GM12878 (cell line): Measurements from ENCODE around the gene RTL9. TPM values are rescaled to one million over a fixed set of nuclear protein-coding genes. Genes with fewer than 3 reads are reported as not detected.

Experiments
- ATAC-seq: fragments of 200-7000 bp; cut with Tn5 transposase; 3 replicates; pipeline ENCODE4 v1.9.1; 2020; ENCODE audit warnings: mild to moderate bottlenecking, moderate library complexity
- BruUV-seq: library from RNA; stranded (reverse); fragments of 400-500 nt; replicated peaks from 2 replicates; lab custom pipeline; 2021; lab: Mats Ljungman, UMichigan
- CTCF ChIA-PET: fragments of 300-600 bp; sonication (Branson Sonifier 250); formaldehyde crosslinking; extraction: SDS; loops from one replicate; lab custom pipeline; 2021; ENCODE audit warnings: inconsistent platforms; lab: Yijun Ruan, JAX
- POLR2A ChIA-PET: fragments of 350-600 bp; formaldehyde crosslinking; extraction: SDS; loops from one replicate; lab custom pipeline; 2021; ENCODE audit warnings: inconsistent platforms; lab: Charles Lee
- RAD21 ChIA-PET: fragments of 300-600 bp; sonication (Branson Sonifier 250); formaldehyde crosslinking; loops from one replicate; lab custom pipeline; 2023; ENCODE audit warnings: antibody characterized with exemption; ENCODE audit not compliant: unreplicated experiment; lab: Charles Lee
- SMC1A ChIA-PET: fragments of 300-600 bp; sonication (Branson Sonifier 250); formaldehyde crosslinking; loops from one replicate; lab custom pipeline; 2023; ENCODE audit not compliant: unreplicated experiment, uncharacterized antibody; lab: Charles Lee
- DNase-seq: peaks from one replicate; pipeline ENCODE4 v3.0.0-alpha.2; 2011; ENCODE audit warnings: low read depth, low spot score
- FAIRE-seq: peaks from 3 replicates; lab custom pipeline; 2011; peaks lifted over from hg19 to GRCh38; lab: Jason Lieb, UNC
- H2AFZ ChIP-seq: 2 replicates; pipeline ENCODE4 v1.6.0; 2011; ENCODE audit warnings: low read depth, low read length, control low read depth; ENCODE audit not compliant: control insufficient read depth
- H3K27ac ChIP-seq: 2 replicates; pipeline ENCODE4 v1.5.1; 2011; ENCODE audit warnings: control low read depth; ENCODE audit not compliant: control insufficient read depth, insufficient read depth
- H3K27me3 ChIP-seq, 2 experiments: replicated peaks in 1 of 2; 2 replicates each; pipeline versions ENCODE4 v1.6.0 to v1.6.1; 2011; ENCODE audit warnings: low read length in 1 of 2; ENCODE audit not compliant: control insufficient read depth in 2 of 2, insufficient read depth in 2 of 2
- H3K36me3 ChIP-seq, 2 experiments: 2 replicates each; pipeline ENCODE4 v1.5.1; 2011; ENCODE audit warnings: low read length in 1 of 2; ENCODE audit not compliant: control insufficient read depth in 2 of 2, insufficient read depth in 2 of 2
- H3K4me1 ChIP-seq: 2 replicates; pipeline ENCODE4 v1.6.1; 2011; ENCODE audit warnings: mild to moderate bottlenecking, low read length, moderate library complexity, mixed read lengths; ENCODE audit not compliant: control insufficient read depth, insufficient read depth
- H3K4me2 ChIP-seq: 2 replicates; pipeline ENCODE4 v1.6.0; 2011; ENCODE audit warnings: control low read depth; ENCODE audit not compliant: control insufficient read depth, insufficient read depth
- H3K4me3 ChIP-seq: fragments of 200-600 bp; sonication (generic); 2 replicates; pipeline ENCODE4 v1.5.1; 2016
- H3K79me2 ChIP-seq: 2 replicates; pipeline ENCODE4 v1.6.0; 2011; ENCODE audit warnings: low read length; ENCODE audit not compliant: control insufficient read depth, insufficient read depth
- H3K9ac ChIP-seq: 2 replicates; pipeline ENCODE4 v1.8.0; 2011; ENCODE audit warnings: low read length, control low read depth, mixed read lengths; ENCODE audit not compliant: control insufficient read depth, insufficient read depth
- H3K9me3 ChIP-seq: replicated peaks from 3 replicates; pipeline ENCODE4 v1.5.1; 2011; ENCODE audit warnings: mild to moderate bottlenecking, low read length; ENCODE audit not compliant: control insufficient read depth, insufficient read depth
- H4K20me1 ChIP-seq: 2 replicates; pipeline ENCODE4 v1.6.0; 2011; ENCODE audit not compliant: control insufficient read depth, insufficient read depth
- CTCF ChIP-seq, 3 experiments: IDR thresholded peaks in 2 of 3; conservative IDR thresholded peaks in 1 of 3; 2 replicates each; pipeline ENCODE4 v1.5.1; 2011; ENCODE audit warnings: low read depth in 3 of 3, low read length in 3 of 3, mild to moderate bottlenecking in 3 of 3, control low read depth in 2 of 3, moderate library complexity in 2 of 3, inconsistent platforms in 1 of 3, mixed read lengths in 1 of 3; ENCODE audit not compliant: control insufficient read depth in 2 of 3, insufficient read depth in 1 of 3; ENCODE audit errors: extremely low read depth in 1 of 3
- RELA ChIP-seq: fragments of 450-650 bp; IDR thresholded peaks from 2 replicates; pipeline ENCODE4 v1.8.0; 2014; ENCODE audit warnings: borderline replicate concordance; ENCODE audit not compliant: partially characterized antibody
- SMAD5 ChIP-seq: IDR thresholded peaks from 2 replicates; pipeline ENCODE4 v1.6.1; 2016; ENCODE audit warnings: antibody characterized with exemption, low read depth
- WGBS: methylation state at CpG from one replicate; pipeline ENCODE4 v1.1.6; 2016; ENCODE audit warnings: low lambda C conversion rate; ENCODE audit not compliant: insufficient replicate concordance, insufficient coverage; ENCODE audit errors: missing lambda C conversion rate; 5-methylcytosine and 5-hydroxymethylcytosine counted together
- in situ Hi-C: fragments of 300-500 bp; cut with MboI; formaldehyde crosslinking; loops from 9 replicates; pipeline ENCODE4 v1.14.3; 2018; ENCODE audit warnings: mixed read lengths
- intact Hi-C: fragments of 100-400 bp; cut with micrococcal nuclease; formaldehyde crosslinking; loops from one replicate; pipeline ENCODE4 v1.14.2; 2022; ENCODE audit not compliant: unreplicated experiment
- polyA plus RNA-seq, 11 experiments: library from polyadenylated mRNA; depleted of rRNA in 4 of 11; unstranded in 6 of 11; stranded (reverse) in 5 of 11; fragments of >200 nt; fragmentation: Nextera tagmentation in 4 of 11; fragmentation: Illumina TruSeq in 1 of 11; extraction: Ambion mirVana in 4 of 11; extraction: Trizol in 1 of 11; gene quantifications; 1 replicate in 1 of 11; 2 replicates in 10 of 11; pipeline versions ENCODE4 v1.2.1 to v1.2.3, GENCODE V29; 2011 to 2016; ENCODE audit warnings: inconsistent platforms in 2 of 11, missing spikeins in 2 of 11, low read depth in 1 of 11
- total RNA-seq, 4 experiments: library from RNA; depleted of rRNA in 3 of 4; stranded (reverse); fragments of >200 nt in 3 of 4; fragmentation: Illumina TruSeq in 1 of 4; extraction: Trizol in 1 of 4; gene quantifications; 2 replicates each; pipeline versions ENCODE4 v1.2.1 to v1.2.3, GENCODE V29; 2013 to 2021

RTL9 gene
- total and polyA plus RNA-seq, 10 of the 15 experiments (the other 5 are each of a cell fraction or from before 2014, with no cell fraction given): 0.05 to 1.2 (median 0.17) TPM

- in situ Hi-C loops: no loop called here
Observed at GRCh38 chrX:110399966-110400365, 41.3 kb downstream of the RTL9 start.

More at GRCh38 chrX:110399966-110400365, 41.3 kb downstream of the RTL9 start:
- Histone ChIP-seq H3K4me2 (no peak overlapping the region), H3K27ac (no peak overlapping the region), H3K36me3 (no peaks in the 10 kb centered on the region), H4K20me1 (no peaks in the 10 kb centered on the region), H3K27me3 (no peaks in the 10 kb centered on the region), H3K9ac (no peak overlapping the region), H3K4me3 (no peak overlapping the region), H2AFZ (no peak overlapping the region), H3K79me2 (no peaks in the 10 kb centered on the region), H3K4me1 (no peaks in the 10 kb centered on the region), H3K9me3 (no peaks in the 10 kb centered on the region)
- WGBS: 37% methylated on average over 3 of the region's 3 CpGs
- ATAC-seq (no peak), FAIRE-seq (no peak), DNase-seq (no peak)
- no TSS peak for BruUV-seq
- TF ChIP-seq RELA (no peak), CTCF (IDR thresholded peaks at IDR 0.05 in 2 of 3, conservative IDR thresholded peaks at IDR 0.05 in 1 of 3; ENCODE audit: control insufficient read depth in 2 of 3, extremely low read depth in 1 of 3, insufficient read depth in 1 of 3, low read depth in 3 of 3, low read length in 3 of 3) (no peak), SMAD5 (no peak)
- POLR2A ChIA-PET: no interaction called here
- CTCF ChIA-PET: interaction anchor here (4.0 to 23.1 kb wide), 2 partner anchors 13 to 237 kb away, joined by 37 to 792 read pairs; no protein-coding TSS in a partner anchor
- SMC1A ChIA-PET: interaction anchor here (1.0 to 2.0 kb wide), 3 partner anchors 12 to 240 kb away, joined by 3 to 19 read pairs (median 3); no protein-coding TSS in a partner anchor
- RAD21 ChIA-PET: no interaction called here
- intact Hi-C loops: no loop called here
